H1 (cell line): ENCODE results near the gene DMXL2. TPM values are rescaled to one million over a fixed set of nuclear protein-coding genes. Genes with fewer than 3 reads are reported as not detected.
A peak's percentile ranks its signal among the peaks of the same experiment; 100 is the strongest.

Experiments used
- CTCF ChIA-PET: fragments of 300-600 bp; sonication (Branson Sonifier 250); formaldehyde crosslinking; loops from one replicate; lab custom pipeline; 2021; ENCODE audit not compliant: partially characterized antibody; lab: Charles Lee
- POLR2A ChIA-PET: fragments of 300-600 bp; sonication (Branson Sonifier 250); formaldehyde crosslinking; loops from one replicate; lab custom pipeline; 2021; ENCODE audit warnings: inconsistent platforms; ENCODE audit not compliant: partially characterized antibody; lab: Charles Lee
- DNase-seq, 2 experiments: peaks; one replicate each; pipeline versions ENCODE4 v3.0.0 to v3.0.0-alpha.2; 2010 to 2022; ENCODE audit warnings: low spot score in 2 of 2, low read depth in 1 of 2, mixed read lengths in 1 of 2
- FAIRE-seq: peaks from 2 replicates; lab custom pipeline; 2011; peaks lifted over from hg19 to GRCh38; lab: Jason Lieb, UNC
- H2AFZ ChIP-seq: 2 replicates; pipeline ENCODE4 v1.8.1; 2012; ENCODE audit warnings: low read length, inconsistent platforms
- H2AK5ac ChIP-seq: 2 replicates; pipeline ENCODE4 v1.6.1; 2013; ENCODE audit warnings: low read depth, low read length
- H2BK120ac ChIP-seq: replicated peaks from 2 replicates; pipeline ENCODE3; 2013; ENCODE audit warnings: low read depth, low read length, inconsistent platforms
- H2BK12ac ChIP-seq: 2 replicates; pipeline ENCODE4 v1.6.1; 2013; ENCODE audit warnings: low read depth, low read length
- H2BK15ac ChIP-seq: 2 replicates; pipeline ENCODE4 v1.6.1; 2013; ENCODE audit warnings: low read length
- H2BK20ac ChIP-seq: 2 replicates; pipeline ENCODE4 v1.6.1; 2013; ENCODE audit warnings: low read length
- H2BK5ac ChIP-seq: 2 replicates; pipeline ENCODE4 v1.6.1; 2013; ENCODE audit warnings: low read depth, low read length
- H3K14ac ChIP-seq: 2 replicates; pipeline ENCODE4 v1.6.1; 2013; ENCODE audit warnings: inconsistent platforms; ENCODE audit not compliant: insufficient read length
- H3K18ac ChIP-seq: 2 replicates; pipeline ENCODE4 v1.6.1; 2013; ENCODE audit warnings: low read length; ENCODE audit errors: extremely low read depth
- H3K23ac ChIP-seq: 2 replicates; pipeline ENCODE4 v1.6.1; 2013; ENCODE audit warnings: inconsistent platforms; ENCODE audit not compliant: insufficient read length
- H3K23me2 ChIP-seq: 2 replicates; pipeline ENCODE4 v1.6.1; 2013; ENCODE audit warnings: low read depth, low read length
- H3K27ac ChIP-seq: 2 replicates; pipeline ENCODE4 v1.6.1; 2011; ENCODE audit warnings: low read depth, low read length, inconsistent platforms
- H3K27me3 ChIP-seq, 4 experiments: replicated peaks in 1 of 4; 1 replicate in 1 of 4; 2 replicates in 3 of 4; pipeline versions ENCODE4 v1.6.1 to v1.8.1; 2011 to 2013; ENCODE audit warnings: low read length in 3 of 4, mild to moderate bottlenecking in 3 of 4, inconsistent platforms in 2 of 4, mixed read lengths in 2 of 4, moderate library complexity in 1 of 4; ENCODE audit not compliant: control insufficient read depth in 3 of 4, insufficient read depth in 3 of 4; ENCODE audit errors: extremely low read depth in 1 of 4
- H3K36me3 ChIP-seq, 4 experiments: 2 replicates each; pipeline versions ENCODE4 v1.6.1 to v1.8.1; 2011 to 2013; ENCODE audit warnings: mild to moderate bottlenecking in 4 of 4, low read length in 3 of 4, moderate library complexity in 2 of 4, control low read depth in 1 of 4, inconsistent platforms in 1 of 4; ENCODE audit not compliant: insufficient read depth in 4 of 4, control insufficient read depth in 2 of 4
- H3K4ac ChIP-seq: replicated peaks from 2 replicates; pipeline ENCODE3; 2013; ENCODE audit warnings: low read length, low read depth, mixed read lengths, inconsistent platforms; ENCODE audit not compliant: insufficient read length
- H3K4me1 ChIP-seq, 4 experiments: replicated peaks in 1 of 4; 1 replicate in 1 of 4; 2 replicates in 3 of 4; pipeline versions ENCODE4 v1.6.1 to v1.8.1; 2011 to 2013; ENCODE audit warnings: low read length in 3 of 4, inconsistent platforms in 2 of 4, mixed read lengths in 1 of 4; ENCODE audit not compliant: insufficient read depth in 4 of 4, control insufficient read depth in 3 of 4
- H3K4me2 ChIP-seq, 2 experiments: 2 replicates each; pipeline versions ENCODE4 v1.6.1 to v1.8.1; 2011 to 2013; ENCODE audit warnings: low read depth in 2 of 2, low read length in 2 of 2, control low read depth in 1 of 2, inconsistent platforms in 1 of 2, mild to moderate bottlenecking in 1 of 2; ENCODE audit not compliant: insufficient read depth in 1 of 2
- H3K4me3 ChIP-seq, 4 experiments: fragments of 200-600, 300-600 bp in 1 of 4; sonication (generic), shearing (Covaris generic), sonication (Bioruptor Twin) in 1 of 4; 2 replicates each; pipeline versions ENCODE4 v1.5.1 to v1.8.1; 2011 to 2016; ENCODE audit warnings: low read length in 4 of 4, low read depth in 3 of 4, control low read depth in 2 of 4, inconsistent platforms in 2 of 4, mild to moderate bottlenecking in 2 of 4, mixed read lengths in 1 of 4, moderate library complexity in 1 of 4; ENCODE audit not compliant: insufficient read depth in 2 of 4; ENCODE audit errors: extremely low read depth in 1 of 4
- H3K56ac ChIP-seq: replicated peaks from 2 replicates; pipeline ENCODE3; 2013; ENCODE audit warnings: low read depth, mild to moderate bottlenecking, mixed read lengths, low read length, inconsistent platforms; ENCODE audit not compliant: insufficient read length
- H3K79me1 ChIP-seq: 2 replicates; pipeline ENCODE4 v1.6.1; 2013; ENCODE audit warnings: low read depth, low read length, control low read depth
- H3K79me2 ChIP-seq, 2 experiments: 2 replicates each; pipeline versions ENCODE4 v1.6.1 to v1.8.1; 2012 to 2013; ENCODE audit warnings: low read length in 2 of 2, mild to moderate bottlenecking in 2 of 2, inconsistent platforms in 1 of 2; ENCODE audit not compliant: insufficient read depth in 2 of 2, control insufficient read depth in 1 of 2
- H3K9ac ChIP-seq, 4 experiments: replicated peaks in 1 of 4; 1 replicate in 1 of 4; 2 replicates in 3 of 4; pipeline versions ENCODE4 v1.6.1 to v1.8.1; 2011 to 2013; ENCODE audit warnings: low read depth in 3 of 4, low read length in 3 of 4, control low read depth in 2 of 4, mild to moderate bottlenecking in 2 of 4, moderate library complexity in 2 of 4, inconsistent platforms in 1 of 4; ENCODE audit errors: extremely low read depth in 1 of 4
- H3K9me3 ChIP-seq, 2 experiments: 2 replicates each; pipeline versions ENCODE4 v1.6.1 to v1.8.1; 2012 to 2013; ENCODE audit warnings: mild to moderate bottlenecking in 2 of 2, moderate library complexity in 2 of 2, control low read depth in 1 of 2, inconsistent platforms in 1 of 2, low read depth in 1 of 2, low read length in 1 of 2, mixed read lengths in 1 of 2; ENCODE audit not compliant: insufficient read depth in 2 of 2
- H4K20me1 ChIP-seq, 2 experiments: replicated peaks in 1 of 2; 2 replicates each; pipeline versions ENCODE3 to v1.8.1; 2011 to 2013; ENCODE audit warnings: inconsistent platforms in 2 of 2, low read length in 2 of 2, mild to moderate bottlenecking in 1 of 2; ENCODE audit not compliant: insufficient read depth in 2 of 2, control insufficient read depth in 1 of 2
- H4K5ac ChIP-seq: 2 replicates; pipeline ENCODE4 v1.6.1; 2013; ENCODE audit warnings: low read length, low read depth, mixed read lengths, inconsistent platforms; ENCODE audit not compliant: insufficient read length
- H4K8ac ChIP-seq: 2 replicates; pipeline ENCODE4 v1.8.0; 2013; ENCODE audit warnings: mild to moderate bottlenecking, moderate library complexity, low read length, inconsistent platforms; ENCODE audit not compliant: insufficient read depth; ENCODE audit errors: extremely low read depth
- H4K91ac ChIP-seq: replicated peaks from 2 replicates; pipeline ENCODE3; 2013; ENCODE audit warnings: low read length, mixed read lengths, inconsistent platforms; ENCODE audit not compliant: insufficient read length
- ASH2L ChIP-seq: fragments of 200-600, 300-600 bp; sonication (generic); IDR thresholded peaks from one replicate; pipeline ENCODE4 v1.7.1; 2017; ENCODE audit warnings: low read length
- ATF2 ChIP-seq: IDR thresholded peaks from 2 replicates; pipeline ENCODE4 v1.6.1; 2012; ENCODE audit warnings: low read length, inconsistent platforms
- CREB1 ChIP-seq: IDR thresholded peaks from 2 replicates; pipeline ENCODE4 v1.6.1; 2012; ENCODE audit warnings: inconsistent platforms
- RFX5 ChIP-seq: IDR thresholded peaks from 2 replicates; pipeline ENCODE4 v1.6.1; 2011; ENCODE audit warnings: low read depth, low read length, improper control_type of control experiment, borderline replicate concordance
- SP1 ChIP-seq: IDR thresholded peaks from 2 replicates; pipeline ENCODE4 v1.6.1; 2011; ENCODE audit warnings: low read depth, low read length
- WGBS, 2 experiments: shearing (Covaris generic) in 1 of 2; methylation state at CpG; one replicate each; pipeline versions ENCODE4 v1.1.6 to v1.1.7; 2013 to 2015; ENCODE audit warnings: low lambda C conversion rate in 2 of 2, mixed read lengths in 2 of 2, inconsistent platforms in 1 of 2, low coverage in 1 of 2, missing lambda C conversion rate in 1 of 2; ENCODE audit not compliant: insufficient replicate concordance in 2 of 2, insufficient coverage in 1 of 2, insufficient read length in 1 of 2; ENCODE audit errors: extremely low coverage in 1 of 2, missing lambda C conversion rate in 1 of 2; 5-methylcytosine and 5-hydroxymethylcytosine counted together
- polyA plus RNA-seq, 7 experiments: library from polyadenylated mRNA; depleted of rRNA in 3 of 7; stranded (reverse) in 5 of 7; unstranded in 2 of 7; fragments of >200 nt in 5 of 7; fragments of 200-250 nt in 2 of 7; gene quantifications; 1 replicate in 5 of 7; 2 replicates in 1 of 7; 4 replicates in 1 of 7; pipeline versions ENCODE4 v1.2.1 to v1.2.3, GENCODE V29; 2011 to 2013; ENCODE audit warnings: missing spikeins in 2 of 7, mixed read lengths in 2 of 7
- total RNA-seq: library from RNA; stranded (reverse); fragmentation: NEBNext Ultra II Directional; extraction: Animal tissue kit (Norgen Biotek cat#: 25700); gene quantifications from 2 replicates; pipeline ENCODE4 v1.2.1, GENCODE V29; 2021

Gene DMXL2
- total and polyA plus RNA-seq, 2 of the 8 experiments (the other 6 are each of a cell fraction or from before 2014, with no cell fraction given): 9.5 to 10.6 TPM

DNA sequence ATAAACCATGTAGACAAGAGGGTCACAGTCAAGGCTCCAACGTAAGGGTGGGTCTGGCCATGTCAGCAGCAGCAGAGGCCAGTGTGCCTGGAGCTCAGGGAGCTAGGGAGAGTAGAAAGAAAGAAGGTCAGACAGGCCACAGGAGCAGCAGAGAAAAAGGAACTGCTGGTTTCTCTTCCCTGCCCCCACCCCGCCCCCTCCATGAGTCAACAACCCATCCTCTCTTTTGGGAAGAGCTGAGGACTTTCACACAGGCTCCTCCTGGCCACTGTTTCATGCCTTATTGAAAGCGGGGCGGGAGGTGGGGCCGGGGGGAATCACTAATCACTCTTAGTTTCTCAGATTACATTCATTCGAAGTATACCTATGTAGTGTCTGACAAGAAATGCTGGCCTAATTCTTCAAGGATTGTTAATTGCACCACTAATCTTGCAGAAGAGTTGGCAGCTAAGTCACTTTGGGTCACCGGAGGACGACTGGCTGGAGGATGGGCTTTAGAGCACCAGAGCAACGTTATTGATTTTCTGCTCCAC, 49.6 kb upstream of the DMXL2 start:
- ChIA-PET POLR2A (interaction anchor here (0.5 to 1.3 kb wide), 2 partner anchors 9 to 45 kb away, joined by 3 to 5 read pairs; partner anchors contain the start of gene SCG3), CTCF (interaction anchor here (0.8 to 1.5 kb wide), 3 partner anchors 23 to 111 kb away, joined by 3 to 4 read pairs (median 4); no protein-coding TSS in a partner anchor)
- Histone ChIP-seq H3K23me2 (no peaks in the 10 kb centered on the region), H3K4me3 (no peak overlapping the region), H3K36me3 (no peaks in the 10 kb centered on the region), H3K56ac (no peak overlapping the region), H4K5ac (no peak overlapping the region), H3K27ac (no peak overlapping the region), H3K4me2 (peak overlapping the region; percentile 26 to 31; a peak in 1 of 4 replicates), H2BK15ac (no peak overlapping the region), H3K4ac (no peak overlapping the region), H3K14ac (no peak overlapping the region), H3K27me3 (no peaks in the 10 kb centered on the region), H4K20me1 (no peaks in the 10 kb centered on the region), H2AK5ac (no peak overlapping the region), H3K4me1 (peaks cover 0 to 3% (median 0%) of the 10 kb centered on the region in 4 experiments; a peak in 1 of 7 replicates), H3K18ac (no peak overlapping the region), H2BK12ac (no peak overlapping the region), H4K91ac (no peak overlapping the region), H3K9me3 (no peaks in the 10 kb centered on the region), H2BK5ac (no peak overlapping the region), H3K79me1 (no peaks in the 10 kb centered on the region), H3K79me2 (no peaks in the 10 kb centered on the region), H4K8ac (no peak overlapping the region), H3K23ac (no peak overlapping the region), H2BK20ac (no peak overlapping the region), H2AFZ (peak overlapping the region; percentile 75; the same call in 1 of the 2 replicates), H2BK120ac (no peak overlapping the region), H3K9ac (no peak overlapping the region)
- TF ChIP-seq RFX5: no peak
- no peak for TF ChIP-seq CREB1
- peak; percentile 54 for TF ChIP-seq ASH2L
- no peak for TF ChIP-seq SP1
- no peak for TF ChIP-seq ATF2
- FAIRE-seq: no peak
- 61% methylated on average over 9 of the region's 9 CpGs; no CpG with 5 or more reads in 1 of the 2 experiments for WGBS, 2 experiments
- no peak for DNase-seq
